Vagina (tissue), 2 donors: ENCODE data around the gene OTULIN.

Source experiments
- POLR2A ChIP-seq, 2 donors: fragments of 450-650 bp; IDR thresholded peaks; one replicate each; pipeline ENCODE4 v1.6.1; 2017; ENCODE audit warnings: antibody characterized with exemption in 2 of 2, mild to moderate bottlenecking in 2 of 2, moderate library complexity in 2 of 2
- TF ChIP-seq, protein P1 (sequence below), 3 experiments: fragments of 450-650 bp in 2 of 3; fragments of 200-600 bp in 1 of 3; sonication (generic) in 1 of 3; IDR thresholded peaks; one replicate each; pipeline ENCODE4 v1.5.1; 2017 to 2019; ENCODE audit warnings: antibody characterized with exemption in 3 of 3, mild to moderate bottlenecking in 2 of 3, moderate library complexity in 2 of 3

DNA sequence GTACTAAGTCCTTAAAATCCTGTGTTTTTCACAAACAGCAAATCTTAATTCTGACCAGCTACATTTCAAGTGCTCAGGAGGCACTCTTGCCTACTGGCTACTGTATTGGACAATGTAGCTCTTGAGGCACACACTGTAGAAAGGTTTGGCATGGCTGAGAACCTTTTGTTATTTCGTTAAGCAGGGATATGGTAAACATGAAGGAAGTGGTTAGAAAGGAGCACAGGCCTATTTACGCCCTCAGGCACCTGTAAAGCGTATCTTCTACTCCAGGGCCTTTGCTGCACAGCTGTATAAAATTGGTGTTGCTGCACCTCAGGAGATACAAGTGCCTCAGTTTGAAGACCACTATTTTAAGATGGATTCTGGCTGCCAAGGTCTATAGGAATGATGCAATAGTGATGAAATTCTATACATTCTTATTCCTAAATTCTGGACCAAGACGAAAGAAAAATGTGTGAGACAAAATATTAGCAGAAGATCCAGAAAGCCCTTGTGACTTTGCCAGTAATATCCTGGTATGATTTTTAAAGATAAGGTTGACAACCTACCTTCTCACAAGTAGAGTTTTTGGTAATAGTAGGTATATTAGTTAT lies 9.3 kb upstream of the OTULIN start:
- no peak for TF ChIP-seq POLR2A (IDR thresholded peaks at IDR 0.05)
- TF ChIP-seq, protein P1, sequence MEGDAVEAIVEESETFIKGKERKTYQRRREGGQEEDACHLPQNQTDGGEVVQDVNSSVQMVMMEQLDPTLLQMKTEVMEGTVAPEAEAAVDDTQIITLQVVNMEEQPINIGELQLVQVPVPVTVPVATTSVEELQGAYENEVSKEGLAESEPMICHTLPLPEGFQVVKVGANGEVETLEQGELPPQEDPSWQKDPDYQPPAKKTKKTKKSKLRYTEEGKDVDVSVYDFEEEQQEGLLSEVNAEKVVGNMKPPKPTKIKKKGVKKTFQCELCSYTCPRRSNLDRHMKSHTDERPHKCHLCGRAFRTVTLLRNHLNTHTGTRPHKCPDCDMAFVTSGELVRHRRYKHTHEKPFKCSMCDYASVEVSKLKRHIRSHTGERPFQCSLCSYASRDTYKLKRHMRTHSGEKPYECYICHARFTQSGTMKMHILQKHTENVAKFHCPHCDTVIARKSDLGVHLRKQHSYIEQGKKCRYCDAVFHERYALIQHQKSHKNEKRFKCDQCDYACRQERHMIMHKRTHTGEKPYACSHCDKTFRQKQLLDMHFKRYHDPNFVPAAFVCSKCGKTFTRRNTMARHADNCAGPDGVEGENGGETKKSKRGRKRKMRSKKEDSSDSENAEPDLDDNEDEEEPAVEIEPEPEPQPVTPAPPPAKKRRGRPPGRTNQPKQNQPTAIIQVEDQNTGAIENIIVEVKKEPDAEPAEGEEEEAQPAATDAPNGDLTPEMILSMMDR (IDR thresholded peaks at IDR 0.05) = no peak
